Measurements from ENCODE around the gene WDR6.

The WDR6 gene

GRCh38 chr3:49020330-49021212 is 13.4 kb downstream of the WDR6 start:
- H3K4me1 ChIP-seq (ENCODE audit: control insufficient read depth in 1 of 2, insufficient read depth in 2 of 2, low read length in 2 of 2): peaks cover 30 to 58% of the 10 kb centered on the region in 2 donors
- peaks cover 21 to 33% of the 10 kb centered on the region in 2 donors for H3K36me3 ChIP-seq (ENCODE audit: control insufficient read depth in 1 of 2, insufficient read depth in 2 of 2, low read length in 2 of 2)
- H3K9ac ChIP-seq (ENCODE audit: low read depth in 1 of 2, low read length in 2 of 2): peak overlapping the region; percentile 97

GRCh38 chr3:49021213-49021812 is 14.1 kb downstream of the WDR6 start:
- Histone ChIP-seq H3K27ac (ENCODE audit: low read depth, low read length) (peak overlapping the region; percentile 100), H3K27me3 (ENCODE audit: control insufficient read depth in 1 of 2, insufficient read depth in 2 of 2, low read length in 2 of 2) (no peaks in the 10 kb centered on the region), H3K4me1 (ENCODE audit: control insufficient read depth in 1 of 2, insufficient read depth in 2 of 2, low read length in 2 of 2) (peaks cover 33 to 65% of the 10 kb centered on the region in 2 donors), H3K9ac (ENCODE audit: low read depth in 1 of 2, low read length in 2 of 2) (peak overlapping the region; percentile 97), H3K9me3 (ENCODE audit: control insufficient read depth in 1 of 2, low read length in 2 of 2) (no peaks in the 10 kb centered on the region), H3K4me3 (ENCODE audit: low read depth in 1 of 2, low read length in 2 of 2) (peak overlapping the region; percentile 95 to 98), H3K36me3 (ENCODE audit: control insufficient read depth in 1 of 2, insufficient read depth in 2 of 2, low read length in 2 of 2) (peaks cover 25 to 33% of the 10 kb centered on the region in 2 donors)

More at GRCh38 chr3:49020330-49021212, 13.4 kb downstream of the WDR6 start:
- peak overlapping the region; percentile 91 to 95 for H3K4me3 ChIP-seq (ENCODE audit: low read depth in 1 of 2, low read length in 2 of 2)
- H3K27ac ChIP-seq (ENCODE audit: low read depth, low read length): peak overlapping the region; percentile 100
- H3K27me3 ChIP-seq (ENCODE audit: control insufficient read depth in 1 of 2, insufficient read depth in 2 of 2, low read length in 2 of 2): no peaks in the 10 kb centered on the region
- no peaks in the 10 kb centered on the region for H3K9me3 ChIP-seq (ENCODE audit: control insufficient read depth in 1 of 2, low read length in 2 of 2)

- Histone ChIP-seq H3K9me3 (ENCODE audit: control insufficient read depth in 1 of 2, low read length in 2 of 2) (no peaks in the 10 kb centered on the region), H3K36me3 (ENCODE audit: control insufficient read depth in 1 of 2, insufficient read depth in 2 of 2, low read length in 2 of 2) (peaks cover 28 to 33% of the 10 kb centered on the region in 2 donors), H3K4me1 (ENCODE audit: control insufficient read depth in 1 of 2, insufficient read depth in 2 of 2, low read length in 2 of 2) (peaks cover 33 to 62% of the 10 kb centered on the region in 2 donors), H3K27ac (ENCODE audit: low read depth, low read length) (peak within 1 kb of the TSS; percentile 100), H3K9ac (ENCODE audit: low read depth in 1 of 2, low read length in 2 of 2) (peak within 1 kb of the TSS; percentile 97), H3K4me3 (ENCODE audit: low read depth in 1 of 2, low read length in 2 of 2) (peak within 1 kb of the TSS; percentile 95 to 98), H3K27me3 (ENCODE audit: control insufficient read depth in 1 of 2, insufficient read depth in 2 of 2, low read length in 2 of 2) (no peaks in the 10 kb centered on the region)
Observed at GRCh38 chr3:49021813-49022687, 14.9 kb downstream of the WDR6 start, which contains the start of gene NDUFAF3. Gene NDUFAF3, plus strand, starts transcription at chr3:49022121. Its CDS starts 24 bp downstream, at chr3:49022145.

- peaks cover 28 to 56% of the 10 kb centered on the region in 2 donors for H3K4me1 ChIP-seq (ENCODE audit: control insufficient read depth in 1 of 2, insufficient read depth in 2 of 2, low read length in 2 of 2)
- H3K9ac ChIP-seq (ENCODE audit: low read depth in 1 of 2, low read length in 2 of 2): peak overlapping the region; percentile 96 to 97
- H3K4me3 ChIP-seq (ENCODE audit: low read depth in 1 of 2, low read length in 2 of 2): peak overlapping the region; percentile 95 to 98
- H3K27me3 ChIP-seq (ENCODE audit: control insufficient read depth in 1 of 2, insufficient read depth in 2 of 2, low read length in 2 of 2): no peaks in the 10 kb centered on the region
- H3K36me3 ChIP-seq (ENCODE audit: control insufficient read depth in 1 of 2, insufficient read depth in 2 of 2, low read length in 2 of 2): peaks cover 28 to 37% of the 10 kb centered on the region in 2 donors
- no peaks in the 10 kb centered on the region for H3K9me3 ChIP-seq (ENCODE audit: control insufficient read depth in 1 of 2, low read length in 2 of 2)
- peak overlapping the region; percentile 100 for H3K27ac ChIP-seq (ENCODE audit: low read depth, low read length)
Observed at GRCh38 chr3:49022688-49023171, 15.5 kb downstream of the WDR6 start.

GRCh38 chr3:49023775-49024174 is 16.6 kb downstream of the WDR6 start:
- Histone ChIP-seq H3K4me1 (ENCODE audit: control insufficient read depth in 1 of 2, insufficient read depth in 2 of 2, low read length in 2 of 2) (peaks cover 38 to 60% of the 10 kb centered on the region in 2 donors), H3K9me3 (ENCODE audit: control insufficient read depth in 1 of 2, low read length in 2 of 2) (no peaks in the 10 kb centered on the region), H3K27me3 (ENCODE audit: control insufficient read depth in 1 of 2, insufficient read depth in 2 of 2, low read length in 2 of 2) (no peaks in the 10 kb centered on the region)

GRCh38 chr3:49024449-49024848 is 17.3 kb downstream of the WDR6 start:
- peaks cover 39 to 60% of the 10 kb centered on the region in 2 donors for H3K4me1 ChIP-seq (ENCODE audit: control insufficient read depth in 1 of 2, insufficient read depth in 2 of 2, low read length in 2 of 2)
- no peak overlapping the region for H3K4me3 ChIP-seq (ENCODE audit: low read depth in 1 of 2, low read length in 2 of 2)
- H3K27me3 ChIP-seq (ENCODE audit: control insufficient read depth in 1 of 2, insufficient read depth in 2 of 2, low read length in 2 of 2): no peaks in the 10 kb centered on the region
- H3K9me3 ChIP-seq (ENCODE audit: control insufficient read depth in 1 of 2, low read length in 2 of 2): no peaks in the 10 kb centered on the region
- no peak overlapping the region for H3K9ac ChIP-seq (ENCODE audit: low read depth in 1 of 2, low read length in 2 of 2)
- H3K27ac ChIP-seq (ENCODE audit: low read depth, low read length): no peak overlapping the region
- H3K36me3 ChIP-seq (ENCODE audit: control insufficient read depth in 1 of 2, insufficient read depth in 2 of 2, low read length in 2 of 2): peaks cover 28 to 37% of the 10 kb centered on the region in 2 donors

More at GRCh38 chr3:49023775-49024174, 16.6 kb downstream of the WDR6 start:
- no peak overlapping the region for H3K27ac ChIP-seq (ENCODE audit: low read depth, low read length)
- no peak overlapping the region for H3K9ac ChIP-seq (ENCODE audit: low read depth in 1 of 2, low read length in 2 of 2)
- peaks cover 28 to 37% of the 10 kb centered on the region in 2 donors for H3K36me3 ChIP-seq (ENCODE audit: control insufficient read depth in 1 of 2, insufficient read depth in 2 of 2, low read length in 2 of 2)
- no peak overlapping the region for H3K4me3 ChIP-seq (ENCODE audit: low read depth in 1 of 2, low read length in 2 of 2)

- Histone ChIP-seq H3K4me1 (ENCODE audit: control insufficient read depth in 1 of 2, insufficient read depth in 2 of 2, low read length in 2 of 2) (peaks cover 32 to 53% of the 10 kb centered on the region in 2 donors), H3K36me3 (ENCODE audit: control insufficient read depth in 1 of 2, insufficient read depth in 2 of 2, low read length in 2 of 2) (peaks cover 28 to 39% of the 10 kb centered on the region in 2 donors), H3K9ac (ENCODE audit: low read depth in 1 of 2, low read length in 2 of 2) (peak overlapping the region in 1 of 2 donors; percentile 7), H3K4me3 (ENCODE audit: low read depth in 1 of 2, low read length in 2 of 2) (no peak overlapping the region), H3K27ac (ENCODE audit: low read depth, low read length) (no peak overlapping the region), H3K9me3 (ENCODE audit: control insufficient read depth in 1 of 2, low read length in 2 of 2) (no peaks in the 10 kb centered on the region), H3K27me3 (ENCODE audit: control insufficient read depth in 1 of 2, insufficient read depth in 2 of 2, low read length in 2 of 2) (no peaks in the 10 kb centered on the region)
Observed at GRCh38 chr3:49025005-49025792, 18.0 kb downstream of the WDR6 start.

GRCh38 chr3:49025793-49026520 is 18.8 kb downstream of the WDR6 start:
- Histone ChIP-seq H3K4me3 (ENCODE audit: low read depth in 1 of 2, low read length in 2 of 2) (peak overlapping the region in 1 of 2 donors; percentile 5), H3K9ac (ENCODE audit: low read depth in 1 of 2, low read length in 2 of 2) (no peak overlapping the region), H3K4me1 (ENCODE audit: control insufficient read depth in 1 of 2, insufficient read depth in 2 of 2, low read length in 2 of 2) (peaks cover 29 to 48% of the 10 kb centered on the region in 2 donors), H3K36me3 (ENCODE audit: control insufficient read depth in 1 of 2, insufficient read depth in 2 of 2, low read length in 2 of 2) (peaks cover 31 to 45% of the 10 kb centered on the region in 2 donors), H3K27me3 (ENCODE audit: control insufficient read depth in 1 of 2, insufficient read depth in 2 of 2, low read length in 2 of 2) (no peaks in the 10 kb centered on the region), H3K9me3 (ENCODE audit: control insufficient read depth in 1 of 2, low read length in 2 of 2) (no peaks in the 10 kb centered on the region), H3K27ac (ENCODE audit: low read depth, low read length) (no peak overlapping the region)
